SK-N-SH (cell line): ENCODE results near the gene ALOXE3. TPM values are rescaled to one million over a fixed set of nuclear protein-coding genes. Genes with fewer than 3 reads are reported as not detected.

Experiments
- CTCF ChIA-PET: fragments of 300-600, 350-600 bp; formaldehyde crosslinking; extraction: SDS; loops from one replicate; lab custom pipeline; 2021; lab: Yijun Ruan, JAX
- POLR2A ChIA-PET: fragments of 350-600 bp; sonication (Branson Sonifier 250); formaldehyde crosslinking; extraction: SDS; loops from one replicate; lab custom pipeline; 2020; ENCODE audit warnings: antibody characterized with exemption, inconsistent platforms; lab: Yijun Ruan, JAX
- DNase-seq: peaks from one replicate; pipeline ENCODE4 v3.0.0; 2012
- H2AFZ ChIP-seq: fragments of 200-600 bp; sonication (generic); 2 replicates; pipeline ENCODE4 v1.8.1; 2016; ENCODE audit warnings: antibody characterized with exemption, mild to moderate bottlenecking, low read depth
- H3F3A ChIP-seq: fragments of 200-600 bp; sonication (generic); replicated peaks from 2 replicates; pipeline ENCODE3; 2016; ENCODE audit warnings: antibody characterized with exemption, mild to moderate bottlenecking; ENCODE audit not compliant: insufficient read depth
- H3K27ac ChIP-seq, 2 experiments: fragments of 200-500 bp in 1 of 2; fragments of 200-600 bp in 1 of 2; sonication (Bioruptor generic) in 1 of 2; sonication (generic), shearing (Covaris generic) in 1 of 2; 2 replicates each; pipeline versions ENCODE4 v1.5.1 to v1.6.1; 2014 to 2016; ENCODE audit warnings: low read depth in 2 of 2, inconsistent platforms in 1 of 2, low read length in 1 of 2, mild to moderate bottlenecking in 1 of 2, mixed read lengths in 1 of 2
- H3K27me3 ChIP-seq: fragments of 200-600 bp; sonication (generic), shearing (Covaris generic); 2 replicates; pipeline ENCODE4 v1.6.1; 2016; ENCODE audit warnings: mixed run types; ENCODE audit not compliant: insufficient read depth
- H3K36me3 ChIP-seq, 2 experiments: fragments of 200-500 bp in 1 of 2; fragments of 200-600 bp in 1 of 2; sonication (Bioruptor generic) in 1 of 2; sonication (generic) in 1 of 2; replicated peaks in 1 of 2; 2 replicates each; pipeline versions ENCODE3 to v1.5.1; 2014 to 2016; ENCODE audit warnings: low read length in 1 of 2, mild to moderate bottlenecking in 1 of 2; ENCODE audit not compliant: insufficient read depth in 2 of 2, control insufficient read depth in 1 of 2
- H3K4me1 ChIP-seq, 2 experiments: fragments of 200-500 bp in 1 of 2; fragments of 200-600 bp in 1 of 2; sonication (Bioruptor generic) in 1 of 2; sonication (generic), shearing (Covaris generic) in 1 of 2; 2 replicates each; pipeline versions ENCODE4 v1.5.1 to v1.6.1; 2014 to 2016; ENCODE audit warnings: low read depth in 1 of 2, low read length in 1 of 2, mixed run types in 1 of 2; ENCODE audit not compliant: insufficient read depth in 2 of 2, control insufficient read depth in 1 of 2
- H3K4me2 ChIP-seq: fragments of 200-600 bp; sonication (generic), shearing (Covaris generic); 2 replicates; pipeline ENCODE4 v1.6.1; 2017; ENCODE audit warnings: mixed run types
- H3K4me3 ChIP-seq, 2 experiments: fragments of 200-500 bp in 1 of 2; fragments of 200-600 bp in 1 of 2; sonication (Bioruptor generic) in 1 of 2; sonication (generic), shearing (Covaris generic) in 1 of 2; 2 replicates each; pipeline versions ENCODE4 v1.5.1 to v1.8.1; 2014 to 2016; ENCODE audit warnings: low read depth in 2 of 2, inconsistent platforms in 1 of 2, low read length in 1 of 2, mild to moderate bottlenecking in 1 of 2, mixed read lengths in 1 of 2, moderate library complexity in 1 of 2
- H3K79me2 ChIP-seq: fragments of 200-600 bp; sonication (generic); 2 replicates; pipeline ENCODE4 v1.8.1; 2017; ENCODE audit warnings: mild to moderate bottlenecking; ENCODE audit not compliant: insufficient read depth
- H3K9ac ChIP-seq: fragments of 200-600 bp; sonication (generic); 2 replicates; pipeline ENCODE4 v1.6.1; 2017; ENCODE audit warnings: mixed run types
- H3K9me2 ChIP-seq: fragments of 200-600 bp; sonication (generic); 2 replicates; pipeline ENCODE4 v1.6.1; 2017; ENCODE audit warnings: mixed run types
- H3K9me3 ChIP-seq: fragments of 200-600 bp; sonication (generic); 2 replicates; pipeline ENCODE4 v1.6.1; 2017; ENCODE audit warnings: mixed run types, mild to moderate bottlenecking, moderate library complexity
- H4K20me1 ChIP-seq: fragments of 200-600 bp; sonication (generic); 2 replicates; pipeline ENCODE4 v1.6.1; 2017; ENCODE audit warnings: mild to moderate bottlenecking, mixed run types; ENCODE audit not compliant: insufficient read depth
- CHD2 ChIP-seq: fragments of 150-350 bp; IDR thresholded peaks from 2 replicates; pipeline ENCODE4 v1.6.1; 2018; ENCODE audit warnings: low read length; ENCODE audit not compliant: partially characterized antibody
- ELF1 ChIP-seq: IDR thresholded peaks from 2 replicates; pipeline ENCODE4 v1.4.0; 2012
- EP300 ChIP-seq, 2 experiments: IDR thresholded peaks; 2 replicates each; pipeline versions ENCODE4 v1.4.0 to v1.6.1; 2012; ENCODE audit warnings: borderline replicate concordance in 1 of 2, low read depth in 1 of 2, low read length in 1 of 2
- EZH2phosphoT487 ChIP-seq: fragments of 200-600 bp; sonication (generic); IDR thresholded peaks from 2 replicates; pipeline ENCODE4 v1.6.1; 2017; ENCODE audit warnings: low read depth, mixed run types, mild to moderate bottlenecking, antibody characterized with exemption, moderate library complexity, borderline replicate concordance
- FOSL2 ChIP-seq: IDR thresholded peaks from 2 replicates; pipeline ENCODE4 v1.4.0; 2012; ENCODE audit warnings: low read depth, mild to moderate bottlenecking, moderate library complexity, borderline replicate concordance
- FOXM1 ChIP-seq: IDR thresholded peaks from 2 replicates; pipeline ENCODE4 v1.4.0; 2012; ENCODE audit warnings: low read depth, mild to moderate bottlenecking
- GABPA ChIP-seq: IDR thresholded peaks from 2 replicates; pipeline ENCODE4 v1.4.0; 2012; ENCODE audit warnings: low read depth, mild to moderate bottlenecking
- GATA2 ChIP-seq: sonication (generic); formaldehyde crosslinking; IDR thresholded peaks from 2 replicates; pipeline ENCODE4 v1.5.0; 2020; ENCODE audit warnings: mild to moderate bottlenecking, missing genetic modification reagents
- JUND ChIP-seq: IDR thresholded peaks from 2 replicates; pipeline ENCODE4 v1.4.0; 2012
- MXI1 ChIP-seq: IDR thresholded peaks from 2 replicates; pipeline ENCODE4 v1.6.1; 2012; ENCODE audit warnings: mild to moderate bottlenecking, low read depth, low read length, improper control_type of control experiment
- NFIC ChIP-seq: IDR thresholded peaks from 2 replicates; pipeline ENCODE4 v1.4.0; 2012; ENCODE audit warnings: borderline replicate concordance
- POLR2AphosphoS5 ChIP-seq: IDR thresholded peaks from 2 replicates; pipeline ENCODE4 v1.6.1; 2012; ENCODE audit warnings: low read depth, low read length
- RCOR1 ChIP-seq: fragments of 150-350 bp; IDR thresholded peaks from 2 replicates; pipeline ENCODE4 v1.6.1; 2017; ENCODE audit warnings: antibody characterized with exemption, low read length
- RXRA ChIP-seq: IDR thresholded peaks from 2 replicates; pipeline ENCODE4 v1.4.0; 2012; ENCODE audit warnings: low read depth, mild to moderate bottlenecking, borderline replicate concordance
- SMC3 ChIP-seq: IDR thresholded peaks from 2 replicates; pipeline ENCODE4 v1.6.1; 2012; ENCODE audit warnings: low read depth, low read length, improper control_type of control experiment
- TCF12 ChIP-seq: IDR thresholded peaks from 2 replicates; pipeline ENCODE4 v1.4.0; 2012
- TEAD4 ChIP-seq: IDR thresholded peaks from 2 replicates; pipeline ENCODE4 v1.4.0; 2012; ENCODE audit warnings: mild to moderate bottlenecking, borderline replicate concordance; ENCODE audit not compliant: insufficient read depth
- YY1 ChIP-seq: IDR thresholded peaks from 2 replicates; pipeline ENCODE4 v1.4.0; 2012; ENCODE audit warnings: low read depth, mild to moderate bottlenecking
- ZBTB33 ChIP-seq: IDR thresholded peaks from 2 replicates; pipeline ENCODE4 v1.4.0; 2012; ENCODE audit warnings: low read depth, borderline replicate concordance
- WGBS: methylation state at CpG from one replicate; pipeline ENCODE4 v1.1.6; 2017; ENCODE audit warnings: low lambda C conversion rate; 5-methylcytosine and 5-hydroxymethylcytosine counted together
- polyA plus RNA-seq, 3 experiments: library from polyadenylated mRNA; depleted of rRNA; stranded (reverse); fragments of >200 nt; gene quantifications; 2 replicates each; pipeline ENCODE4 v1.2.3, GENCODE V29; 2012
- TF ChIP-seq, protein P1 (sequence below): IDR thresholded peaks from 2 replicates; pipeline ENCODE4 v1.4.0; 2012; ENCODE audit warnings: low read depth
- TF ChIP-seq, protein P2 (sequence below): IDR thresholded peaks from 2 replicates; pipeline ENCODE4 v1.6.1; 2012; ENCODE audit warnings: mild to moderate bottlenecking, low read depth, low read length, moderate library complexity
- TF ChIP-seq, protein P3 (sequence below): fragments of 200-600 bp; sonication (generic); IDR thresholded peaks from 2 replicates; pipeline ENCODE4 v1.6.1; 2017; ENCODE audit warnings: antibody characterized with exemption, mild to moderate bottlenecking, moderate library complexity

The ALOXE3 gene
- polyA plus RNA-seq, 1 of the 3 experiments (the other 2 are of a cell fraction) = 0.46 TPM

GRCh38 chr17:8119581-8120519, 1.5 kb upstream of the ALOXE3 start:
- WGBS = 1% methylated on average over 28 of the region's 28 CpGs
- Histone ChIP-seq H3K4me1 (peaks cover 0 to 36% of the 10 kb centered on the region in 2 experiments; a peak in 2 of 4 replicates), H2AFZ (peak overlapping the region; percentile 58; the same call in 1 of the 2 replicates), H3K79me2 (no peaks in the 10 kb centered on the region), H3K9me2 (no peaks in the 10 kb centered on the region), H3K4me2 (peak overlapping the region; percentile 97), H3K27me3 (peaks cover 14% of the 10 kb centered on the region; the same call in 1 of the 2 replicates), H3K4me3 (peak overlapping the region; percentile 53 to 81), H3K36me3 (no peaks in the 10 kb centered on the region), H3K9ac (peak overlapping the region; percentile 65; the same call in 1 of the 2 replicates), H3K9me3 (no peaks in the 10 kb centered on the region), H3F3A (peaks cover 23% of the 10 kb centered on the region), H3K27ac (peak overlapping the region; percentile 63 to 72), H4K20me1 (peaks cover 15% of the 10 kb centered on the region)
- CTCF ChIA-PET = interaction anchor here (0.6 to 15.2 kb wide), 41 partner anchors 8 to 186 kb away, joined by 3 to 298 read pairs (median 7); partner anchors contain the start of genes ALOX12B, PER1, SLC25A35 and TMEM107
- peak; percentile 53 for DNase-seq
- POLR2A ChIA-PET = interaction anchor here (0.6 to 1.4 kb wide), 4 partner anchors 53 to 434 kb away, joined by 3 to 6 read pairs (median 4); no protein-coding TSS in a partner anchor
- TF ChIP-seq JUND = no peak
- peak; percentile 25; the same call in 1 of the 2 replicates for TF ChIP-seq TCF12
- TF ChIP-seq EP300 (IDR thresholded peaks at IDR 0.05; ENCODE audit: borderline replicate concordance in 1 of 2, low read depth in 1 of 2, low read length in 1 of 2) = peak in 1 of 2 experiments; percentile 17; a peak in 1 of 4 replicates
- TF ChIP-seq GATA2 (CRISPR knock-in tag) = no peak
- TF ChIP-seq NFIC = 0 out of 2 replicates have a peak, but pooled peaks have one; percentile 28
- peak; percentile 84 for TF ChIP-seq TEAD4
- no peak for TF ChIP-seq FOXM1
- TF ChIP-seq RCOR1 = peak; percentile 68
- no peak for TF ChIP-seq POLR2AphosphoS5
- no peak; the same call in 1 of the 2 replicates for TF ChIP-seq RXRA
- TF ChIP-seq ELF1 = peak; percentile 43; the same call in 1 of the 2 replicates
- TF ChIP-seq ZBTB33 = no peak
- peak; percentile 76 for TF ChIP-seq FOSL2
- TF ChIP-seq, protein P1, sequence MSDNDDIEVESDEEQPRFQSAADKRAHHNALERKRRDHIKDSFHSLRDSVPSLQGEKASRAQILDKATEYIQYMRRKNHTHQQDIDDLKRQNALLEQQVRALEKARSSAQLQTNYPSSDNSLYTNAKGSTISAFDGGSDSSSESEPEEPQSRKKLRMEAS = peak; percentile 41; the same call in 1 of the 2 replicates
- TF ChIP-seq, protein P2, sequence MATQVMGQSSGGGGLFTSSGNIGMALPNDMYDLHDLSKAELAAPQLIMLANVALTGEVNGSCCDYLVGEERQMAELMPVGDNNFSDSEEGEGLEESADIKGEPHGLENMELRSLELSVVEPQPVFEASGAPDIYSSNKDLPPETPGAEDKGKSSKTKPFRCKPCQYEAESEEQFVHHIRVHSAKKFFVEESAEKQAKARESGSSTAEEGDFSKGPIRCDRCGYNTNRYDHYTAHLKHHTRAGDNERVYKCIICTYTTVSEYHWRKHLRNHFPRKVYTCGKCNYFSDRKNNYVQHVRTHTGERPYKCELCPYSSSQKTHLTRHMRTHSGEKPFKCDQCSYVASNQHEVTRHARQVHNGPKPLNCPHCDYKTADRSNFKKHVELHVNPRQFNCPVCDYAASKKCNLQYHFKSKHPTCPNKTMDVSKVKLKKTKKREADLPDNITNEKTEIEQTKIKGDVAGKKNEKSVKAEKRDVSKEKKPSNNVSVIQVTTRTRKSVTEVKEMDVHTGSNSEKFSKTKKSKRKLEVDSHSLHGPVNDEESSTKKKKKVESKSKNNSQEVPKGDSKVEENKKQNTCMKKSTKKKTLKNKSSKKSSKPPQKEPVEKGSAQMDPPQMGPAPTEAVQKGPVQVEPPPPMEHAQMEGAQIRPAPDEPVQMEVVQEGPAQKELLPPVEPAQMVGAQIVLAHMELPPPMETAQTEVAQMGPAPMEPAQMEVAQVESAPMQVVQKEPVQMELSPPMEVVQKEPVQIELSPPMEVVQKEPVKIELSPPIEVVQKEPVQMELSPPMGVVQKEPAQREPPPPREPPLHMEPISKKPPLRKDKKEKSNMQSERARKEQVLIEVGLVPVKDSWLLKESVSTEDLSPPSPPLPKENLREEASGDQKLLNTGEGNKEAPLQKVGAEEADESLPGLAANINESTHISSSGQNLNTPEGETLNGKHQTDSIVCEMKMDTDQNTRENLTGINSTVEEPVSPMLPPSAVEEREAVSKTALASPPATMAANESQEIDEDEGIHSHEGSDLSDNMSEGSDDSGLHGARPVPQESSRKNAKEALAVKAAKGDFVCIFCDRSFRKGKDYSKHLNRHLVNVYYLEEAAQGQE = no peak
- TF ChIP-seq MXI1 = 0 out of 2 replicates have a peak, but pooled peaks have one; percentile 15
- TF ChIP-seq YY1 = no peak
- peak; percentile 80 for TF ChIP-seq CHD2
- no peak for TF ChIP-seq EZH2phosphoT487
- TF ChIP-seq, protein P3, sequence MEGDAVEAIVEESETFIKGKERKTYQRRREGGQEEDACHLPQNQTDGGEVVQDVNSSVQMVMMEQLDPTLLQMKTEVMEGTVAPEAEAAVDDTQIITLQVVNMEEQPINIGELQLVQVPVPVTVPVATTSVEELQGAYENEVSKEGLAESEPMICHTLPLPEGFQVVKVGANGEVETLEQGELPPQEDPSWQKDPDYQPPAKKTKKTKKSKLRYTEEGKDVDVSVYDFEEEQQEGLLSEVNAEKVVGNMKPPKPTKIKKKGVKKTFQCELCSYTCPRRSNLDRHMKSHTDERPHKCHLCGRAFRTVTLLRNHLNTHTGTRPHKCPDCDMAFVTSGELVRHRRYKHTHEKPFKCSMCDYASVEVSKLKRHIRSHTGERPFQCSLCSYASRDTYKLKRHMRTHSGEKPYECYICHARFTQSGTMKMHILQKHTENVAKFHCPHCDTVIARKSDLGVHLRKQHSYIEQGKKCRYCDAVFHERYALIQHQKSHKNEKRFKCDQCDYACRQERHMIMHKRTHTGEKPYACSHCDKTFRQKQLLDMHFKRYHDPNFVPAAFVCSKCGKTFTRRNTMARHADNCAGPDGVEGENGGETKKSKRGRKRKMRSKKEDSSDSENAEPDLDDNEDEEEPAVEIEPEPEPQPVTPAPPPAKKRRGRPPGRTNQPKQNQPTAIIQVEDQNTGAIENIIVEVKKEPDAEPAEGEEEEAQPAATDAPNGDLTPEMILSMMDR = no peak
- TF ChIP-seq SMC3 = no peak
- TF ChIP-seq GABPA = no peak
